Measurements from ENCODE around the gene COL16A1. TPM values are rescaled to one million over a fixed set of nuclear protein-coding genes. Genes with fewer than 3 reads are reported as not detected.
A peak's percentile ranks its signal among the peaks of the same experiment; 100 is the strongest.

The COL16A1 gene
- polyA plus RNA-seq, 1 of the 3 experiments (the other 2 are of a cell fraction), result 10.4 TPM

DNA sequence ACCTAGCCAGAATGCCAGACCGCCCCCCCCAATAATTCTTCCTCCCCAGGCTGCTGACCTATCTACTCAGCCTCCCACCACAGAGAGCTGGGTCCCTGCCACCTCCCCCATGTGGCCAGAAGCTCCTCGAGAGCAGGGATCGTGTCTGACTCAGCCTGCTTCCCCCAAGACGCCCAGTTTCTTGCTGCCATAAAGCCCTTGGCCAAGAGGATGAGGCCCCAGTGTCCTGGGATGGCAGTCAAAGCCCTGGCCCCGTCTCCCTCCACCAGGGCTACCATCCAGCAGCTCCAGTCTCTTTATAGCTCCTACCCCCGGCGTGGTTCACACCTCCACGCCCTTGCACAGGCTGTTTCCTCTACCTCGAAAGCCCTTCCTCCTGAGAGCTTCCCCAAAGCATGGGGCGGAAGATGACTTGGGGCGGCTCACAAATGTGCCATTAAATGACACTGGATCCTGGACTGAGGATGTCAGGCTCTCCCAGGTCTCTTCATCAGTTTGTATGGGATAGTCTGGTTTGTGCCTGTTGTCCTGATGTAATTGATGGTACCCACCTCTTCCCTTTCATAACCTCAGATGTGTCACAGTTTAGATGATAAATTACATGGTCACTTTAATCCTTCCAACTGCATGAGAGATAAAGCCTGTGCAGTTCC lies 47.2 kb upstream of the COL16A1 start (continued):
- TF ChIP-seq, protein P1, sequence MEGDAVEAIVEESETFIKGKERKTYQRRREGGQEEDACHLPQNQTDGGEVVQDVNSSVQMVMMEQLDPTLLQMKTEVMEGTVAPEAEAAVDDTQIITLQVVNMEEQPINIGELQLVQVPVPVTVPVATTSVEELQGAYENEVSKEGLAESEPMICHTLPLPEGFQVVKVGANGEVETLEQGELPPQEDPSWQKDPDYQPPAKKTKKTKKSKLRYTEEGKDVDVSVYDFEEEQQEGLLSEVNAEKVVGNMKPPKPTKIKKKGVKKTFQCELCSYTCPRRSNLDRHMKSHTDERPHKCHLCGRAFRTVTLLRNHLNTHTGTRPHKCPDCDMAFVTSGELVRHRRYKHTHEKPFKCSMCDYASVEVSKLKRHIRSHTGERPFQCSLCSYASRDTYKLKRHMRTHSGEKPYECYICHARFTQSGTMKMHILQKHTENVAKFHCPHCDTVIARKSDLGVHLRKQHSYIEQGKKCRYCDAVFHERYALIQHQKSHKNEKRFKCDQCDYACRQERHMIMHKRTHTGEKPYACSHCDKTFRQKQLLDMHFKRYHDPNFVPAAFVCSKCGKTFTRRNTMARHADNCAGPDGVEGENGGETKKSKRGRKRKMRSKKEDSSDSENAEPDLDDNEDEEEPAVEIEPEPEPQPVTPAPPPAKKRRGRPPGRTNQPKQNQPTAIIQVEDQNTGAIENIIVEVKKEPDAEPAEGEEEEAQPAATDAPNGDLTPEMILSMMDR (IDR thresholded peaks at IDR 0.05), result no peak
- TF ChIP-seq, protein P2, sequence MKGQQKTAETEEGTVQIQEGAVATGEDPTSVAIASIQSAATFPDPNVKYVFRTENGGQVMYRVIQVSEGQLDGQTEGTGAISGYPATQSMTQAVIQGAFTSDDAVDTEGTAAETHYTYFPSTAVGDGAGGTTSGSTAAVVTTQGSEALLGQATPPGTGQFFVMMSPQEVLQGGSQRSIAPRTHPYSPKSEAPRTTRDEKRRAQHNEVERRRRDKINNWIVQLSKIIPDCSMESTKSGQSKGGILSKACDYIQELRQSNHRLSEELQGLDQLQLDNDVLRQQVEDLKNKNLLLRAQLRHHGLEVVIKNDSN (IDR thresholded peaks at IDR 0.05; ENCODE audit: borderline replicate concordance, low read depth), result no peak
- TF ChIP-seq, protein P3, sequence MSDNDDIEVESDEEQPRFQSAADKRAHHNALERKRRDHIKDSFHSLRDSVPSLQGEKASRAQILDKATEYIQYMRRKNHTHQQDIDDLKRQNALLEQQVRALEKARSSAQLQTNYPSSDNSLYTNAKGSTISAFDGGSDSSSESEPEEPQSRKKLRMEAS (IDR thresholded peaks at IDR 0.05; ENCODE audit: low read depth), result no peak

DNA sequence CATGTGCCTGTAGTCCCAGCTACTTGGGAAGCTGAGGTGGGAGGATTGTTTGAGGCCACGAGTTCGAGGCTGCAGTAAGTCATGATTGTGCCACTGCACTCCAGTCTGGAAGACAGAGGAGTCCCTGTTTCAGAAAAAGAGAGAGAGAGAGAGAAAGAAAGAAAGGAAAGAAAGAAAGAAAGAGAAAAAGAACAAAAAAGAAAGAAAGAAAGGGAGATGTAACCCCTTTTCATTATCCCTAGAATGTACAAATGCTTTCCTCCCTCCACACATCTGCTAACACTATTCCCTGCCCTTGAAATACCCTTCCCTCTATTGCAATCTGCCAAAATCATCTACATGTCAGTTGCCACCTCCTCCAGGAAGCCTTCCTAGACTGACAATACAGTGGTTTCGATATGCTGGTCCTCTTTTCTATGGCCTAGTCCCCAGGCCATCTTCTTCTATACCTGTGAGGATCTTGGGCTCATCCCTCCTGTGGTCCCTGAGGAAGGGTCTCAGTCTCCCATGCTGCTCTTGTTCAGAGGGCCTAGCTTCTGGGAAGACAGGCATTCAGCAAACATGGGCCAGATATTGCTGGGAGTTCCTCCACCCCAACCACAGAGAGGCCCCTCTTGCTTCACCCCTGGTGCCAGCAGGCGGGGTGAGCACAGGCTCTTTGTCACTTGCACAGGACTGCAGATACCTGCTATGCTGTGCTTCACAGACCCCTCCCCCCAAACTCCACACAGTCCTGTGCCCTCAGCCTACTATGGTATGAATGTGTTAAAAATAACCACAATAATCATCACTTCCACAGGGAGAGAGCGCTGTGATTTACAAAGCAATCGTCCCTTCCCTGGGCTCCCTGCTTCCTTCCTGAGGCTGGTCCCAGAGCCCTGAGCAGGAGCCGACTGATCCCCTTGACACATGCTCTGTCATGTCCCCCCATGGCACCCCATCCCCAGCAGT lies 46.2 kb upstream of the COL16A1 start:
- WGBS (ENCODE audit: low lambda C conversion rate), result 93% methylated on average over 6 of the region's 7 CpGs
- H3K4me3 ChIP-seq (ENCODE audit: low read depth in 2 of 2, low read length in 1 of 2), result no peak overlapping the region
- TF ChIP-seq TAF1 (IDR thresholded peaks at IDR 0.05; ENCODE audit: borderline replicate concordance, low read depth, low read length) (no peak), RXRA (IDR thresholded peaks at IDR 0.05; ENCODE audit: borderline replicate concordance, low read depth) (no peak)
- peaks cover 5% of the 10 kb centered on the region for H3F3A ChIP-seq (replicated peaks; ENCODE audit: insufficient read depth)
- peaks cover 12% of the 10 kb centered on the region for H4K20me1 ChIP-seq (ENCODE audit: insufficient read depth)
- peak overlapping the region; percentile 52; the same call in 1 of the 2 replicates for H3K4me2 ChIP-seq
- no peaks in the 10 kb centered on the region for H3K9me3 ChIP-seq
- H3K27ac ChIP-seq (ENCODE audit: low read depth in 2 of 2, low read length in 1 of 2), result no peak overlapping the region
- peaks cover 29 to 71% of the 10 kb centered on the region in 2 experiments; a peak in 3 of 4 replicates for H3K4me1 ChIP-seq (ENCODE audit: control insufficient read depth in 1 of 2, insufficient read depth in 2 of 2, low read depth in 1 of 2, low read length in 1 of 2)
- H2AFZ ChIP-seq (ENCODE audit: low read depth), result no peak overlapping the region
- DNase-seq, result no peak
- no peaks in the 10 kb centered on the region for H3K36me3 ChIP-seq (replicated peaks in 1 of 2; ENCODE audit: control insufficient read depth in 1 of 2, insufficient read depth in 2 of 2, low read length in 1 of 2)
- no peaks in the 10 kb centered on the region for H3K9me2 ChIP-seq
- H3K79me2 ChIP-seq (ENCODE audit: insufficient read depth), result no peaks in the 10 kb centered on the region
- H3K27me3 ChIP-seq (ENCODE audit: insufficient read depth), result no peaks in the 10 kb centered on the region
- H3K9ac ChIP-seq, result no peak overlapping the region
- ChIA-PET CTCF (interaction anchor here (1.2 to 25.0 kb wide), 7 partner anchors 11 to 127 kb away, joined by 3 to 707 read pairs (median 17); no protein-coding TSS in a partner anchor), POLR2A (no interaction called here)

DNA sequence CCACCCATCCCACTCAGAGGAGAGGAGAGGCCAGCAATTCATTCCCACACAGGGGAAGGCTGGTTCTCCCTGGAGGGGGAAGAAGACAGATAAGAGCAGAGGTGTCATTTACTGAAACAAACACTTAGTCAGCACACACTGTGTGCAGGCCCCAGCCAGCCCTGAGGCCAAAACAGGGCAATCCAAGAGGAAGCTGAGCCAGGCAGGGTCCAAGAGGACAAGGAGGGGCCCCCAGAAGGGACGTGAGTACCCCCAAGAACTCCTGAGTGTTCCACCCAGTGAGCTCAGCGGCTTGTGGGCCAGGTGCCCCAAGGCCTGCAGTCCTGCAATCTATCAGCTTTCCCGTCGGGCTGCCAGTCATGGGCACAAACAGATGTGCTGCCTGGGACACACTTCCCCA lies 44.5 kb upstream of the COL16A1 start:
- no peak overlapping the region for H3K4me3 ChIP-seq (ENCODE audit: low read depth in 2 of 2, low read length in 1 of 2)
- H3K9ac ChIP-seq, result no peak overlapping the region
- peak overlapping the region in 1 of 2 experiments; percentile 43; a peak in 2 of 4 replicates for H3K27ac ChIP-seq (ENCODE audit: low read depth in 2 of 2, low read length in 1 of 2)
- WGBS (ENCODE audit: low lambda C conversion rate), result no CpG with 5 or more reads among the region's 4 CpGs
- no peak overlapping the region for H2AFZ ChIP-seq (ENCODE audit: low read depth)
- DNase-seq, result peak; percentile 71
- H3K9me3 ChIP-seq, result no peaks in the 10 kb centered on the region
- ChIA-PET CTCF (interaction anchor here (1.2 to 25.0 kb wide), 10 partner anchors 10 to 216 kb away, joined by 6 to 707 read pairs (median 12); no protein-coding TSS in a partner anchor), POLR2A (interaction anchor here (0.8 to 1.1 kb wide), 3 partner anchors 14 to 36 kb away, joined by 3 read pairs; no protein-coding TSS in a partner anchor)
- peaks cover 13% of the 10 kb centered on the region for H4K20me1 ChIP-seq (ENCODE audit: insufficient read depth)
- H3K4me1 ChIP-seq (ENCODE audit: control insufficient read depth in 1 of 2, insufficient read depth in 2 of 2, low read depth in 1 of 2, low read length in 1 of 2), result peaks cover 16 to 60% of the 10 kb centered on the region in 2 experiments; a peak in 3 of 4 replicates
- no peak overlapping the region for H3K4me2 ChIP-seq
- H3K27me3 ChIP-seq (ENCODE audit: insufficient read depth), result no peaks in the 10 kb centered on the region
- TF ChIP-seq RCOR1 (IDR thresholded peaks at IDR 0.05; ENCODE audit: low read length) (peak; percentile 39; the same call in 1 of the 2 replicates), EP300 (IDR thresholded peaks at IDR 0.05; ENCODE audit: borderline replicate concordance in 1 of 2, low read depth in 1 of 2, low read length in 1 of 2) (peak in 1 of 2 experiments; percentile 51; a peak in 1 of 4 replicates)
- TF ChIP-seq, protein P1 (IDR thresholded peaks at IDR 0.05), result no peak
- TF ChIP-seq, protein P4, sequence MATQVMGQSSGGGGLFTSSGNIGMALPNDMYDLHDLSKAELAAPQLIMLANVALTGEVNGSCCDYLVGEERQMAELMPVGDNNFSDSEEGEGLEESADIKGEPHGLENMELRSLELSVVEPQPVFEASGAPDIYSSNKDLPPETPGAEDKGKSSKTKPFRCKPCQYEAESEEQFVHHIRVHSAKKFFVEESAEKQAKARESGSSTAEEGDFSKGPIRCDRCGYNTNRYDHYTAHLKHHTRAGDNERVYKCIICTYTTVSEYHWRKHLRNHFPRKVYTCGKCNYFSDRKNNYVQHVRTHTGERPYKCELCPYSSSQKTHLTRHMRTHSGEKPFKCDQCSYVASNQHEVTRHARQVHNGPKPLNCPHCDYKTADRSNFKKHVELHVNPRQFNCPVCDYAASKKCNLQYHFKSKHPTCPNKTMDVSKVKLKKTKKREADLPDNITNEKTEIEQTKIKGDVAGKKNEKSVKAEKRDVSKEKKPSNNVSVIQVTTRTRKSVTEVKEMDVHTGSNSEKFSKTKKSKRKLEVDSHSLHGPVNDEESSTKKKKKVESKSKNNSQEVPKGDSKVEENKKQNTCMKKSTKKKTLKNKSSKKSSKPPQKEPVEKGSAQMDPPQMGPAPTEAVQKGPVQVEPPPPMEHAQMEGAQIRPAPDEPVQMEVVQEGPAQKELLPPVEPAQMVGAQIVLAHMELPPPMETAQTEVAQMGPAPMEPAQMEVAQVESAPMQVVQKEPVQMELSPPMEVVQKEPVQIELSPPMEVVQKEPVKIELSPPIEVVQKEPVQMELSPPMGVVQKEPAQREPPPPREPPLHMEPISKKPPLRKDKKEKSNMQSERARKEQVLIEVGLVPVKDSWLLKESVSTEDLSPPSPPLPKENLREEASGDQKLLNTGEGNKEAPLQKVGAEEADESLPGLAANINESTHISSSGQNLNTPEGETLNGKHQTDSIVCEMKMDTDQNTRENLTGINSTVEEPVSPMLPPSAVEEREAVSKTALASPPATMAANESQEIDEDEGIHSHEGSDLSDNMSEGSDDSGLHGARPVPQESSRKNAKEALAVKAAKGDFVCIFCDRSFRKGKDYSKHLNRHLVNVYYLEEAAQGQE (IDR thresholded peaks at IDR 0.05; ENCODE audit: low read depth, low read length), result no peak
- no peaks in the 10 kb centered on the region for H3K79me2 ChIP-seq (ENCODE audit: insufficient read depth)
- H3F3A ChIP-seq (replicated peaks; ENCODE audit: insufficient read depth), result peaks cover 5% of the 10 kb centered on the region
- no peaks in the 10 kb centered on the region for H3K9me2 ChIP-seq
- no peaks in the 10 kb centered on the region for H3K36me3 ChIP-seq (replicated peaks in 1 of 2; ENCODE audit: control insufficient read depth in 1 of 2, insufficient read depth in 2 of 2, low read length in 1 of 2)

All from SK-N-SH (cell line).